Activated CD4-positive, alpha-beta T cell treated with anti-CD3 and anti-CD28 coated beads for 4 hours (primary cell): ENCODE data around the gene TRANK1.
"Not testable (repeated sequence)": the region's sequence is repeated elsewhere in the genome, so short reads cannot be mapped to it uniquely, and the experiment has no call there.

ENCODE experiments used
- DNase-seq, 2 donors: peaks; one replicate each; pipeline ENCODE4 v3.0.0-alpha.2; 2020

The TRANK1 gene

GRCh38 chr3:36956155-36956554 is 11.3 kb upstream of the TRANK1 start:
- DNase-seq = no peak

- DNase-seq = no peak
Measured at GRCh38 chr3:36954452-36955134, 9.7 kb upstream of the TRANK1 start.

GRCh38 chr3:36947814-36948213 is 3.0 kb upstream of the TRANK1 start:
- DNase-seq = not testable (repeated sequence)

- DNase-seq = no peak
Measured at GRCh38 chr3:36945333-36945980, 603 bp upstream of the TRANK1 start.

- DNase-seq = peak; percentile 17
Measured at GRCh38 chr3:36944012-36944640, 728 bp downstream of the TRANK1 start.

- DNase-seq = no peak
Measured at GRCh38 chr3:36943601-36944000, 1.3 kb downstream of the TRANK1 start.

- no peak for DNase-seq
Measured at GRCh38 chr3:36942638-36943248, 2.1 kb downstream of the TRANK1 start.

GRCh38 chr3:36941658-36942057 is 3.2 kb downstream of the TRANK1 start:
- DNase-seq = no peak

GRCh38 chr3:36941162-36941561 is 3.7 kb downstream of the TRANK1 start:
- DNase-seq = no peak

GRCh38 chr3:36937492-36937891 is 7.4 kb downstream of the TRANK1 start:
- no peak for DNase-seq

- DNase-seq = no peak
Measured at GRCh38 chr3:36933540-36934296, 11.1 kb downstream of the TRANK1 start.

- not testable (repeated sequence) for DNase-seq
Measured at GRCh38 chr3:36931424-36931823, 13.4 kb downstream of the TRANK1 start.

- no peak for DNase-seq
Measured at GRCh38 chr3:36928220-36928619, 16.6 kb downstream of the TRANK1 start.

- DNase-seq = no peak
Measured at GRCh38 chr3:36926292-36926897, 18.5 kb downstream of the TRANK1 start.

- DNase-seq = no peak
Measured at GRCh38 chr3:36924744-36925521, 19.9 kb downstream of the TRANK1 start.

GRCh38 chr3:36923981-36924743 is 20.7 kb downstream of the TRANK1 start:
- no peak for DNase-seq

GRCh38 chr3:36923523-36923943 is 21.3 kb downstream of the TRANK1 start:
- DNase-seq = no peak

- DNase-seq = no peak
Measured at GRCh38 chr3:36920884-36921567, 23.8 kb downstream of the TRANK1 start.

GRCh38 chr3:36919439-36920160 is 25.3 kb downstream of the TRANK1 start:
- DNase-seq = no peak

GRCh38 chr3:36918050-36918449 is 26.8 kb downstream of the TRANK1 start:
- no peak for DNase-seq
